Epithelial cell of proximal tubule (primary cell): Measurements from ENCODE around the gene ERVFRD-1. TPM values are rescaled to one million over a fixed set of nuclear protein-coding genes. Genes with fewer than 3 reads are reported as not detected.
A peak's percentile ranks its signal among the peaks of the same experiment; 100 is the strongest.
"Not testable (repeated sequence)": the region's sequence is repeated elsewhere in the genome, so short reads cannot be mapped to it uniquely, and the experiment has no call there.

ENCODE experiments used
- DNase-seq: peaks from one replicate; pipeline ENCODE4 v3.0.0-alpha.2; 2011; ENCODE audit warnings: low read depth
- H3K4me3 ChIP-seq: 2 replicates; pipeline ENCODE4 v1.5.1; 2011; ENCODE audit warnings: low read depth, mild to moderate bottlenecking, low read length
- CTCF ChIP-seq: conservative IDR thresholded peaks from 2 replicates; pipeline ENCODE4 v1.5.1; 2012; ENCODE audit warnings: low read depth, mild to moderate bottlenecking, low read length
- total RNA-seq: library from RNA; depleted of rRNA; stranded (reverse); fragments of >200 nt; gene quantifications from 2 replicates; pipeline ENCODE4 v1.2.3, GENCODE V29; 2015

The ERVFRD-1 gene
- total RNA-seq, 1 donor from 2014 or later, result not detected

- no peak for DNase-seq
- TF ChIP-seq CTCF, result no peak
- peak overlapping the region; percentile 80 for H3K4me3 ChIP-seq
Measured at GRCh38 chr6:11092668-11093375, 18.7 kb downstream of the ERVFRD-1 start.

- not testable (repeated sequence) for H3K4me3 ChIP-seq, DNase-seq
Measured at GRCh38 chr6:11091141-11091540, 20.4 kb downstream of the ERVFRD-1 start.

- no peak for DNase-seq
- TF ChIP-seq CTCF, result no peak
- H3K4me3 ChIP-seq, result no peak overlapping the region
Measured at GRCh38 chr6:11089695-11090094, 21.8 kb downstream of the ERVFRD-1 start.

GRCh38 chr6:11087141-11087812 is 24.2 kb downstream of the ERVFRD-1 start:
- not testable (repeated sequence) for DNase-seq, H3K4me3 ChIP-seq

- DNase-seq, result no peak
- no peak overlapping the region for H3K4me3 ChIP-seq
- no peak for TF ChIP-seq CTCF
Measured at GRCh38 chr6:11085758-11086435, 25.6 kb downstream of the ERVFRD-1 start.

GRCh38 chr6:11083956-11084355 is 27.6 kb downstream of the ERVFRD-1 start:
- DNase-seq, result no peak
- no peak overlapping the region for H3K4me3 ChIP-seq
- no peak for TF ChIP-seq CTCF

- DNase-seq, result no peak
- no peak for TF ChIP-seq CTCF
- H3K4me3 ChIP-seq, result no peak overlapping the region
Measured at GRCh38 chr6:11083491-11083890, 28.0 kb downstream of the ERVFRD-1 start.

GRCh38 chr6:11080296-11080695 is 31.2 kb downstream of the ERVFRD-1 start:
- DNase-seq, result no peak
- H3K4me3 ChIP-seq, result no peak overlapping the region
- no peak for TF ChIP-seq CTCF
